Limb (tissue), 2 donors: ENCODE measurements around the gene KCNQ5.

Source experiments
- DNase-seq, 2 donors: peaks; one replicate each; pipeline ENCODE4 v3.0.0-alpha.2; 2016; ENCODE audit errors: extremely low spot score in 2 of 2

The KCNQ5 gene

DNA sequence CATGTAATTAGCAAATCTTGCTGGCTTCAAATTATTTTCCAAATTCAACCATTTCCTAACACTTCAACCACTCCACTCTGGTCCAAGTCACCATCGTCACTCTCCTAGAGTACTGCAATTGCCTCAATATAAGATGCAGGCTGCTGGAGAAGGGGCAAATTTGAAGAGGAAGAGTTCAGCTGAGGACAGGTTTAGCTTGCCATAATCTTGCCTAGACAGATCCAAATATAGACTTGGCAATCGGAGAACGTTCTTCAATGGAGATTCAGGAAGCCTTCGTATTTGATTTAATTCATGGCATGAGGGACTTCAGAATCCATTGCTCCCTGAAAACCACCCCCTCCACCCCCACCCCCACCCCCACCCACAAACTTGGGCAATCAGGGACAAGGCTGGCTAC is 618.9 kb downstream of the KCNQ5 start:
- DNase-seq = no peak

DNA sequence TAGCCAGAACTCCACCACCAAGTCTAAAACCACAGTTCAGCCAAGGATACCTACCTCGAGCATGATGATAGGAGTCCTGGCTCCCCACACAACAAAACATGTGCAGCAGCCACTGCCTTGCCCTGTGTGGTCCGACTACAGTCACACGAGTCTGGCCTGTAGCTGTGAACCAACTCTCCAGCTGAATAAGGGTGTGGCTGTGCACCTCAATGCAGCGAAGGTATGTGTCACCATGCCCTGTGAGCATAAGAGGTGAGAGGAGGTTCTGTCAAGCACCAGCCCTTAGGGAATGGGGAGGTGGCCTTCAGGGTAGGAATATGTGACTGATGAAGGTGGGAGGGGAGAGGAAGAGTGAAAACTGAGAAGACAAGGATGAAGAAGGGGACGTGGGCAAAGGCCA is 620.1 kb downstream of the KCNQ5 start:
- DNase-seq = no peak
